GM12892 (cell line): ENCODE data around the gene GLRX5.

Source experiments
- POLR2A ChIP-seq: IDR thresholded peaks from 2 replicates; pipeline ENCODE4 v1.6.1; 2011; ENCODE audit warnings: low read depth, low read length, control low read depth
- POLR2AphosphoS5 ChIP-seq: IDR thresholded peaks from 2 replicates; pipeline ENCODE4 v1.6.1; 2011; ENCODE audit warnings: low read depth, low read length, control low read depth

GRCh38 chr14:95557291-95557690, 22.4 kb downstream of the GLRX5 start:
- TF ChIP-seq POLR2A = no peak
- TF ChIP-seq POLR2AphosphoS5 = no peak
